ENCODE data around the gene BNIP5.
"Not testable (repeated sequence)": the region's sequence is repeated elsewhere in the genome, so short reads cannot be mapped to it uniquely, and the experiment has no call there.

Gene BNIP5

GRCh38 chr6:36367743-36368142 is 31.1 kb upstream of the BNIP5 start:
- DNase-seq (ENCODE audit: low read depth in 3 of 3), result no peak

GRCh38 chr6:36364669-36365479 is 28.2 kb upstream of the BNIP5 start:
- DNase-seq (ENCODE audit: low read depth in 3 of 3), result no peak

- not testable (repeated sequence) for DNase-seq (ENCODE audit: low read depth in 3 of 3)
Observed at GRCh38 chr6:36364061-36364635, 27.5 kb upstream of the BNIP5 start.

- not testable (repeated sequence) for DNase-seq (ENCODE audit: low read depth in 3 of 3)
Observed at GRCh38 chr6:36363371-36363752, 26.7 kb upstream of the BNIP5 start.

GRCh38 chr6:36362551-36363370 is 26.1 kb upstream of the BNIP5 start:
- DNase-seq (ENCODE audit: low read depth in 3 of 3), result no peak

GRCh38 chr6:36361071-36361470 is 24.4 kb upstream of the BNIP5 start:
- DNase-seq (ENCODE audit: low read depth in 3 of 3), result no peak

GRCh38 chr6:36360241-36361054 is 23.8 kb upstream of the BNIP5 start:
- peak; percentile 36 to 62 (median 56) for DNase-seq (ENCODE audit: low read depth in 3 of 3)

- DNase-seq (ENCODE audit: low read depth in 3 of 3), result no peak
Observed at GRCh38 chr6:36358226-36358915, 21.7 kb upstream of the BNIP5 start.

GRCh38 chr6:36357872-36358225 is 21.2 kb upstream of the BNIP5 start:
- DNase-seq (ENCODE audit: low read depth in 3 of 3), result no peak

- no peak for DNase-seq (ENCODE audit: low read depth in 3 of 3)
Observed at GRCh38 chr6:36355819-36356218, 19.1 kb upstream of the BNIP5 start.

- DNase-seq (ENCODE audit: low read depth in 3 of 3), result no peak
Observed at GRCh38 chr6:36353411-36353915, 16.8 kb upstream of the BNIP5 start.

GRCh38 chr6:36352477-36353157 is 15.9 kb upstream of the BNIP5 start:
- DNase-seq (ENCODE audit: low read depth in 3 of 3), result no peak

- no peak for DNase-seq (ENCODE audit: low read depth in 3 of 3)
Observed at GRCh38 chr6:36350681-36351571, 14.2 kb upstream of the BNIP5 start.

GRCh38 chr6:36350082-36350481 is 13.4 kb upstream of the BNIP5 start:
- no peak for DNase-seq (ENCODE audit: low read depth in 3 of 3)

GRCh38 chr6:36349240-36349639 is 12.6 kb upstream of the BNIP5 start:
- no peak for DNase-seq (ENCODE audit: low read depth in 3 of 3)

GRCh38 chr6:36347621-36348020 is 10.9 kb upstream of the BNIP5 start:
- no peak for DNase-seq (ENCODE audit: low read depth in 3 of 3)

GRCh38 chr6:36346486-36347273 is 10.0 kb upstream of the BNIP5 start:
- DNase-seq (ENCODE audit: low read depth in 3 of 3), result no peak

GRCh38 chr6:36345681-36346466 is 9.2 kb upstream of the BNIP5 start:
- DNase-seq (ENCODE audit: low read depth in 3 of 3), result no peak

All from stimulated activated CD4-positive, alpha-beta T cell treated with anti-CD3 and anti-CD28 coated beads, TNF-alpha, amount 100 ng/mL, for 24 hours (primary cell).